ENCODE data around the gene KIFAP3. TPM values are rescaled to one million over a fixed set of nuclear protein-coding genes. Genes with fewer than 3 reads are reported as not detected.
"Not testable (repeated sequence)": the region's sequence is repeated elsewhere in the genome, so short reads cannot be mapped to it uniquely, and the experiment has no call there.

Gene KIFAP3
- total RNA-seq, 1 donor from 2014 or later, result 25.6 TPM

- DNase-seq, result no peak
- Histone ChIP-seq H3K27me3 (no peaks in the 10 kb centered on the region), H3K4me1 (no peaks in the 10 kb centered on the region), H3K27ac (no peak overlapping the region), H3K4me3 (no peak overlapping the region), H3K9me3 (no peaks in the 10 kb centered on the region), H3K36me3 (peaks cover 49% of the 10 kb centered on the region)
- no peak for TF ChIP-seq CTCF (IDR thresholded peaks at IDR 0.05)
- ATAC-seq, result peak; percentile 37
- intact Hi-C loops (cut with DNase I), result no loop called here
Observed at GRCh38 chr1:169878498-169878897, 196.0 kb downstream of the KIFAP3 start.

- H3K9me3 ChIP-seq, result no peaks in the 10 kb centered on the region
- no peak overlapping the region for H3K4me3 ChIP-seq
- H3K36me3 ChIP-seq, result peaks cover 54% of the 10 kb centered on the region
- intact Hi-C loops (cut with DNase I), result no loop called here
- H3K4me1 ChIP-seq, result no peaks in the 10 kb centered on the region
- DNase-seq (no peak), ATAC-seq (no peak)
- no peak overlapping the region for H3K27ac ChIP-seq
- H3K27me3 ChIP-seq, result no peaks in the 10 kb centered on the region
- TF ChIP-seq CTCF (IDR thresholded peaks at IDR 0.05), result no peak
Observed at GRCh38 chr1:169877800-169878491, 196.5 kb downstream of the KIFAP3 start.

GRCh38 chr1:169874229-169874628 is 200.3 kb downstream of the KIFAP3 start:
- Histone ChIP-seq H3K27ac (no peak overlapping the region), H3K27me3 (no peaks in the 10 kb centered on the region), H3K4me3 (no peak overlapping the region), H3K4me1 (no peaks in the 10 kb centered on the region), H3K36me3 (peaks cover 85% of the 10 kb centered on the region), H3K9me3 (no peaks in the 10 kb centered on the region)
- no peak for DNase-seq
- intact Hi-C loops (cut with DNase I), result no loop called here
- ATAC-seq, result no peak
- no peak for TF ChIP-seq CTCF (IDR thresholded peaks at IDR 0.05)

GRCh38 chr1:169873582-169874199 is 200.8 kb downstream of the KIFAP3 start:
- H3K27me3 ChIP-seq, result no peaks in the 10 kb centered on the region
- H3K9me3 ChIP-seq, result no peaks in the 10 kb centered on the region
- intact Hi-C loops (cut with DNase I), result no loop called here
- ATAC-seq, result no peak
- peaks cover 90% of the 10 kb centered on the region for H3K36me3 ChIP-seq
- TF ChIP-seq CTCF (IDR thresholded peaks at IDR 0.05), result no peak
- no peak overlapping the region for H3K27ac ChIP-seq
- no peak for DNase-seq
- no peak overlapping the region for H3K4me3 ChIP-seq
- no peaks in the 10 kb centered on the region for H3K4me1 ChIP-seq

GRCh38 chr1:169872906-169873305 is 201.6 kb downstream of the KIFAP3 start:
- ATAC-seq (no peak), DNase-seq (no peak)
- no peak for TF ChIP-seq CTCF (IDR thresholded peaks at IDR 0.05)
- Histone ChIP-seq H3K27ac (no peak overlapping the region), H3K27me3 (no peaks in the 10 kb centered on the region), H3K4me1 (no peaks in the 10 kb centered on the region), H3K9me3 (no peaks in the 10 kb centered on the region), H3K4me3 (no peak overlapping the region), H3K36me3 (peaks cover 98% of the 10 kb centered on the region)
- intact Hi-C loops (cut with DNase I), result no loop called here

GRCh38 chr1:169871988-169872387 is 202.5 kb downstream of the KIFAP3 start:
- DNase-seq; H3K27ac ChIP-seq; H3K27me3 ChIP-seq; H3K9me3 ChIP-seq; intact Hi-C loops (cut with DNase I); ATAC-seq; H3K4me1 ChIP-seq; H3K4me3 ChIP-seq: not testable (repeated sequence)
- peaks cover 100% of the 10 kb centered on the region for H3K36me3 ChIP-seq

Other genes starting within 250 kb of the KIFAP3 start
- gene SCYL3, start 180.8 kb downstream of the KIFAP3 start, total RNA-seq, result 12.0 TPM
- not detected for gene NTMT2, start 71.3 kb upstream of the KIFAP3 start, total RNA-seq

Data from upper lobe of right lung (tissue), 1 donor.